HFF-Myc (cell line): ENCODE data around the gene MYO18B.

ENCODE experiments used
- DNase-seq: peaks from one replicate; pipeline ENCODE4 v3.0.0-alpha.2; 2011; ENCODE audit warnings: low read depth; ENCODE audit errors: extremely low read depth
- H3K4me3 ChIP-seq: replicated peaks from 2 replicates; pipeline ENCODE4 v1.5.1; 2011; ENCODE audit warnings: low read depth, mild to moderate bottlenecking, control low read depth, low read length
- CTCF ChIP-seq: IDR thresholded peaks from 2 replicates; pipeline ENCODE4 v1.5.1; 2012; ENCODE audit warnings: mild to moderate bottlenecking, low read depth, low read length, control low read depth; ENCODE audit errors: missing control alignments

Gene MYO18B

GRCh38 chr22:25911243-25911972, 169.4 kb downstream of the MYO18B start:
- no peak for TF ChIP-seq CTCF
- H3K4me3 ChIP-seq, result no peak overlapping the region
- DNase-seq, result no peak

GRCh38 chr22:25919452-25919851, 177.5 kb downstream of the MYO18B start:
- TF ChIP-seq CTCF, result no peak
- H3K4me3 ChIP-seq, result no peak overlapping the region
- no peak for DNase-seq

- no peak for TF ChIP-seq CTCF
- H3K4me3 ChIP-seq, result no peak overlapping the region
- DNase-seq, result no peak
These were observed 180.2 kb downstream of the MYO18B start for GRCh38 chr22:25922141-25922540.

GRCh38 chr22:25923914-25924313, 181.9 kb downstream of the MYO18B start:
- DNase-seq, result no peak
- no peak for TF ChIP-seq CTCF
- no peak overlapping the region for H3K4me3 ChIP-seq

- no peak overlapping the region for H3K4me3 ChIP-seq
- no peak for DNase-seq
- no peak for TF ChIP-seq CTCF
These were observed 186.1 kb downstream of the MYO18B start for GRCh38 chr22:25928038-25928437.

- DNase-seq, result no peak
- H3K4me3 ChIP-seq, result no peak overlapping the region
- TF ChIP-seq CTCF, result no peak
These were observed 187.4 kb downstream of the MYO18B start for GRCh38 chr22:25929321-25929878.
